OCI-LY3 (cell line): Measurements from ENCODE around the gene ASPA.

Source experiments
- EZH2phosphoT487 ChIP-seq: fragments of 200-600 bp; shearing (Covaris generic); IDR thresholded peaks from 2 replicates; pipeline ENCODE4 v1.6.1; 2018; ENCODE audit warnings: antibody characterized with exemption, mixed run types, low read depth
- TF ChIP-seq, protein P1 (sequence below): fragments of 200-600, 300-600 bp; sonication (generic); IDR thresholded peaks from 2 replicates; pipeline ENCODE4 v1.5.1; 2014; ENCODE audit warnings: antibody characterized with exemption, low read length, low read depth

DNA sequence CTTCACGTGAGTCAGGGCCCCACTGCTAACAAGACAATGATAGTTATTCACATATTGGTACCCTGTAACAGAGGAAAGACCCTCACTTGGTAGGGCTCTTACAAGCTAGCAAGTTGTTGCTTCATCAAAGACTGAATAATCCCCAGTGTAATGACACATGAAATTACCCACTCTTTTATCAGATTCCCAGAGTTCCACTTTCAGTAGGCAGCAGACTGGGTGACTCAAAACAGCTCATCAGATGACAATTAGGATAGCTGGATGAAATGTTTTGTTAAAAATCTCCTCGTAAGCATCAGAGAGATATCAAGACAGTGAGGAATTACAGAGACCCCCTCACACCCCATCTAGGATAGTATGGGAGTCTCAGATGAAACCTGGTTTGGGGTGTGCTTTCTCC is 35.3 kb upstream of the ASPA start:
- TF ChIP-seq, protein P1, sequence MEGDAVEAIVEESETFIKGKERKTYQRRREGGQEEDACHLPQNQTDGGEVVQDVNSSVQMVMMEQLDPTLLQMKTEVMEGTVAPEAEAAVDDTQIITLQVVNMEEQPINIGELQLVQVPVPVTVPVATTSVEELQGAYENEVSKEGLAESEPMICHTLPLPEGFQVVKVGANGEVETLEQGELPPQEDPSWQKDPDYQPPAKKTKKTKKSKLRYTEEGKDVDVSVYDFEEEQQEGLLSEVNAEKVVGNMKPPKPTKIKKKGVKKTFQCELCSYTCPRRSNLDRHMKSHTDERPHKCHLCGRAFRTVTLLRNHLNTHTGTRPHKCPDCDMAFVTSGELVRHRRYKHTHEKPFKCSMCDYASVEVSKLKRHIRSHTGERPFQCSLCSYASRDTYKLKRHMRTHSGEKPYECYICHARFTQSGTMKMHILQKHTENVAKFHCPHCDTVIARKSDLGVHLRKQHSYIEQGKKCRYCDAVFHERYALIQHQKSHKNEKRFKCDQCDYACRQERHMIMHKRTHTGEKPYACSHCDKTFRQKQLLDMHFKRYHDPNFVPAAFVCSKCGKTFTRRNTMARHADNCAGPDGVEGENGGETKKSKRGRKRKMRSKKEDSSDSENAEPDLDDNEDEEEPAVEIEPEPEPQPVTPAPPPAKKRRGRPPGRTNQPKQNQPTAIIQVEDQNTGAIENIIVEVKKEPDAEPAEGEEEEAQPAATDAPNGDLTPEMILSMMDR: no peak
- TF ChIP-seq EZH2phosphoT487: no peak
